Measurements from ENCODE around the gene GALNT13. TPM values are rescaled to one million over a fixed set of nuclear protein-coding genes. Genes with fewer than 3 reads are reported as not detected.

GALNT13 gene
- polyA plus RNA-seq, 2 of the 4 experiments (the other 2 are of a cell fraction) = 12.1 to 15.6 TPM

DNA sequence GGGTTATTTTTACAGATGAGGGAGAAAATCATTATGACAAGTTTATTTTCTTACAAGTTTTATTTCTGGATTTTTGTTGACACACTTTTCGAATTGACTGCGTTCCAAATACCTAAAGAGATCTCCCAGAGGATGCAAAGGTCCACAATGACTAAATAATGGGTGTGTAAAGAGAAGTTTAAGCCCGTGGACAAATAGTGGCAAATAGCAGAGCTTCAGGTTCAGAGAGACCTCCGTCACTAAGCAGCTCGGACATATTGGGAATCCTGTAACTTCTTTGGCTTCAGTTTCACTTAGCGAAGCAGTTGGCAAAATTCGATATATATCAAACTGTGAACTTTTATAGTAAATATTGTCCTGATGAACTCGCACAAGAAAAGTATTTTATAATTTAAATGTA is 556.3 kb downstream of the GALNT13 start:
- Histone ChIP-seq H3K4me3 (no peak overlapping the region), H3K9me3 (no peaks in the 10 kb centered on the region), H3K27ac (no peak overlapping the region), H3K4me2 (no peak overlapping the region), H3K4me1 (no peaks in the 10 kb centered on the region)
- ChIA-PET CTCF (interaction anchor here (1.5 kb wide), 1 partner anchor 26 kb away, joined by 3 read pairs; no protein-coding TSS in a partner anchor), POLR2A (no interaction called here)
- WGBS (ENCODE audit: missing lambda C conversion rate) = 80% methylated on average over 8 of the region's 8 CpGs
- no peak for FAIRE-seq
- TF ChIP-seq ZFP36 (IDR thresholded peaks at IDR 0.05; ENCODE audit: borderline replicate concordance, partially characterized antibody) (no peak), JUNB (IDR thresholded peaks at IDR 0.05) (no peak)
- no peak for ATAC-seq
- DNase-seq (ENCODE audit: low read depth in 1 of 2, low spot score in 1 of 2) = no peak

DNA sequence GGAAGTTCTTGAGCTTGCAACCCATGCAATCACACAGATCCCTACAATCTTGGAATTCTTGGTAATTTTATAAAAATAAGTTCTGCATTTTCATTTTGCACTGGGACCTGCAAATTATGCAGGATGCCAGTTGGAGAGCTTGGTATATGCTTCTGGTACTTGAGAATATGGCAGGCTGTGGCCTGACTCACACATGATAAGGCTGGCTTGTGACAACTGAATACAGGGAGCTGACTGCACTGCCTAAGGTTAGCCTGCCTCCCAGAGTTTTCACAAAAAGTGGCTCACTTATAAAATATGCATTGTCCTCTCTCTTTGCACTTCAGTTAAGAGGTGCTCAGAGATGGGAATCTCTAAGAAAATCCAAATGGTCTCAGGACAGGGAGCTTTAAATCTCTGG is 561.3 kb downstream of the GALNT13 start:
- Histone ChIP-seq H3K4me2 (no peak overlapping the region), H3K4me1 (no peaks in the 10 kb centered on the region), H3K9me3 (no peaks in the 10 kb centered on the region), H3K27ac (no peak overlapping the region), H3K4me3 (no peak overlapping the region)
- no peak for ATAC-seq
- ChIA-PET CTCF (no interaction called here), POLR2A (no interaction called here)
- no peak for FAIRE-seq
- DNase-seq (ENCODE audit: low read depth in 1 of 2, low spot score in 1 of 2) = no peak
- TF ChIP-seq RARB (CRISPR knock-in tag; IDR thresholded peaks at IDR 0.05) (no peak), ZSCAN20 (CRISPR knock-in tag; IDR thresholded peaks at IDR 0.05) (no peak), CHD2 (IDR thresholded peaks at IDR 0.05; ENCODE audit: low read length, partially characterized antibody) (no peak), PHF8 (IDR thresholded peaks at IDR 0.05; ENCODE audit: borderline replicate concordance, low read depth) (no peak), GATA3 (IDR thresholded peaks at IDR 0.05; ENCODE audit: borderline replicate concordance) (no peak), FOSB (CRISPR knock-in tag; IDR thresholded peaks at IDR 0.05) (no peak), EHF (CRISPR knock-in tag; IDR thresholded peaks at IDR 0.05) (no peak), SMC3 (IDR thresholded peaks at IDR 0.05) (no peak), EP300 (IDR thresholded peaks at IDR 0.05) (no peak), NR3C1 (IDR thresholded peaks at IDR 0.05) (no peak), KDM5A (IDR thresholded peaks at IDR 0.05) (no peak), MYC (IDR thresholded peaks at IDR 0.05; ENCODE audit: borderline replicate concordance, low read length) (no peak), HEYL (CRISPR knock-in tag; IDR thresholded peaks at IDR 0.05) (no peak), ZFP36 (IDR thresholded peaks at IDR 0.05; ENCODE audit: borderline replicate concordance, partially characterized antibody) (no peak), EHMT2 (IDR thresholded peaks at IDR 0.05; ENCODE audit: low read depth) (no peak), SREBF2 (IDR thresholded peaks at IDR 0.05) (no peak), RCOR1 (IDR thresholded peaks at IDR 0.05; ENCODE audit: low read depth, low read length) (no peak)
- TF ChIP-seq, protein P1, sequence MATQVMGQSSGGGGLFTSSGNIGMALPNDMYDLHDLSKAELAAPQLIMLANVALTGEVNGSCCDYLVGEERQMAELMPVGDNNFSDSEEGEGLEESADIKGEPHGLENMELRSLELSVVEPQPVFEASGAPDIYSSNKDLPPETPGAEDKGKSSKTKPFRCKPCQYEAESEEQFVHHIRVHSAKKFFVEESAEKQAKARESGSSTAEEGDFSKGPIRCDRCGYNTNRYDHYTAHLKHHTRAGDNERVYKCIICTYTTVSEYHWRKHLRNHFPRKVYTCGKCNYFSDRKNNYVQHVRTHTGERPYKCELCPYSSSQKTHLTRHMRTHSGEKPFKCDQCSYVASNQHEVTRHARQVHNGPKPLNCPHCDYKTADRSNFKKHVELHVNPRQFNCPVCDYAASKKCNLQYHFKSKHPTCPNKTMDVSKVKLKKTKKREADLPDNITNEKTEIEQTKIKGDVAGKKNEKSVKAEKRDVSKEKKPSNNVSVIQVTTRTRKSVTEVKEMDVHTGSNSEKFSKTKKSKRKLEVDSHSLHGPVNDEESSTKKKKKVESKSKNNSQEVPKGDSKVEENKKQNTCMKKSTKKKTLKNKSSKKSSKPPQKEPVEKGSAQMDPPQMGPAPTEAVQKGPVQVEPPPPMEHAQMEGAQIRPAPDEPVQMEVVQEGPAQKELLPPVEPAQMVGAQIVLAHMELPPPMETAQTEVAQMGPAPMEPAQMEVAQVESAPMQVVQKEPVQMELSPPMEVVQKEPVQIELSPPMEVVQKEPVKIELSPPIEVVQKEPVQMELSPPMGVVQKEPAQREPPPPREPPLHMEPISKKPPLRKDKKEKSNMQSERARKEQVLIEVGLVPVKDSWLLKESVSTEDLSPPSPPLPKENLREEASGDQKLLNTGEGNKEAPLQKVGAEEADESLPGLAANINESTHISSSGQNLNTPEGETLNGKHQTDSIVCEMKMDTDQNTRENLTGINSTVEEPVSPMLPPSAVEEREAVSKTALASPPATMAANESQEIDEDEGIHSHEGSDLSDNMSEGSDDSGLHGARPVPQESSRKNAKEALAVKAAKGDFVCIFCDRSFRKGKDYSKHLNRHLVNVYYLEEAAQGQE (IDR thresholded peaks at IDR 0.05) = no peak
- TF ChIP-seq, protein P2, sequence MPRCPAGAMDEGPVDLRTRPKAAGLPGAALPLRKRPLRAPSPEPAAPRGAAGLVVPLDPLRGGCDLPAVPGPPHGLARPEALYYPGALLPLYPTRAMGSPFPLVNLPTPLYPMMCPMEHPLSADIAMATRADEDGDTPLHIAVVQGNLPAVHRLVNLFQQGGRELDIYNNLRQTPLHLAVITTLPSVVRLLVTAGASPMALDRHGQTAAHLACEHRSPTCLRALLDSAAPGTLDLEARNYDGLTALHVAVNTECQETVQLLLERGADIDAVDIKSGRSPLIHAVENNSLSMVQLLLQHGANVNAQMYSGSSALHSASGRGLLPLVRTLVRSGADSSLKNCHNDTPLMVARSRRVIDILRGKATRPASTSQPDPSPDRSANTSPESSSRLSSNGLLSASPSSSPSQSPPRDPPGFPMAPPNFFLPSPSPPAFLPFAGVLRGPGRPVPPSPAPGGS (IDR thresholded peaks at IDR 0.05) = no peak
- TF ChIP-seq, protein P3, sequence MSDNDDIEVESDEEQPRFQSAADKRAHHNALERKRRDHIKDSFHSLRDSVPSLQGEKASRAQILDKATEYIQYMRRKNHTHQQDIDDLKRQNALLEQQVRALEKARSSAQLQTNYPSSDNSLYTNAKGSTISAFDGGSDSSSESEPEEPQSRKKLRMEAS (IDR thresholded peaks at IDR 0.05) = no peak

DNA sequence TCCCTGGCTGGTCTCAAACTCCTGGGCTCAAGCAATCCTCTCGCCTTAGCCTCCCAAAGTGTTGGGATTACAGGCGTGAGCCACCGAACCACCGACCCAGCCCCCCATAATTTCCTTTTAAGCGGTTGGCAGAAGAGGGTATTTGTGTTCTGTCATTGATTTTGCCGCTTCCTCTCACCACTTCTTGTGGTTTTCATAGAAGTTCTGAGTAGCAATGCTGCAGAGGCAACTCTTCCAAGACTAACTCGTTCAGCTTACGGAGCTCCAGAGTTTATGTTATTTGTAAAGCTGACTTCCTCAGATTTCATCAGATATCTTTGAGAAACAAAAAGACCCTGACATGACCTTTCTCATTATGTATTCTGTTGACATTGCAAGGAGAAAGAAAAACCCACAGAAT is 565.4 kb downstream of the GALNT13 start:
- H3K27ac ChIP-seq = no peak overlapping the region
- WGBS (ENCODE audit: missing lambda C conversion rate) = 77% methylated on average over 8 of the region's 8 CpGs
- no peak overlapping the region for H3K4me3 ChIP-seq
- ChIA-PET POLR2A (no interaction called here), CTCF (no interaction called here)
- no peak for ATAC-seq
- FAIRE-seq = no peak
- no peaks in the 10 kb centered on the region for H3K4me1 ChIP-seq
- no peaks in the 10 kb centered on the region for H3K9me3 ChIP-seq
- no peak for TF ChIP-seq HEYL (CRISPR knock-in tag; IDR thresholded peaks at IDR 0.05)
- no peak for TF ChIP-seq KDM5A (IDR thresholded peaks at IDR 0.05)
- no peak for TF ChIP-seq FOXS1 (CRISPR knock-in tag; IDR thresholded peaks at IDR 0.05)
- no peak for TF ChIP-seq SMC3 (IDR thresholded peaks at IDR 0.05)
- TF ChIP-seq, protein P4, sequence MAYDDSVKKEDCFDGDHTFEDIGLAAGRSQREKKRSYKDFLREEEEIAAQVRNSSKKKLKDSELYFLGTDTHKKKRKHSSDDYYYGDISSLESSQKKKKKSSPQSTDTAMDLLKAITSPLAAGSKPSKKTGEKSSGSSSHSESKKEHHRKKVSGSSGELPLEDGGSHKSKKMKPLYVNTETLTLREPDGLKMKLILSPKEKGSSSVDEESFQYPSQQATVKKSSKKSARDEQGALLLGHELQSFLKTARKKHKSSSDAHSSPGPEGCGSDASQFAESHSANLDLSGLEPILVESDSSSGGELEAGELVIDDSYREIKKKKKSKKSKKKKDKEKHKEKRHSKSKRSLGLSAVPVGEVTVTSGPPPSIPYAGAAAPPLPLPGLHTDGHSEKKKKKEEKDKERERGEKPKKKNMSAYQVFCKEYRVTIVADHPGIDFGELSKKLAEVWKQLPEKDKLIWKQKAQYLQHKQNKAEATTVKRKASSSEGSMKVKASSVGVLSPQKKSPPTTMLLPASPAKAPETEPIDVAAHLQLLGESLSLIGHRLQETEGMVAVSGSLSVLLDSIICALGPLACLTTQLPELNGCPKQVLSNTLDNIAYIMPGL (CRISPR knock-in tag; IDR thresholded peaks at IDR 0.05; ENCODE audit: borderline replicate concordance) = no peak
- TF ChIP-seq ESRRA (IDR thresholded peaks at IDR 0.05; ENCODE audit: borderline replicate concordance, low read length) = no peak
- no peak for TF ChIP-seq NPAS2 (CRISPR knock-in tag; IDR thresholded peaks at IDR 0.05; ENCODE audit: borderline replicate concordance)
- no peak for TF ChIP-seq RNF2 (IDR thresholded peaks at IDR 0.05; ENCODE audit: borderline replicate concordance, low read depth)
- no peak for TF ChIP-seq HOXA7 (CRISPR knock-in tag; IDR thresholded peaks at IDR 0.05)
- no peak for TF ChIP-seq CHD2 (IDR thresholded peaks at IDR 0.05; ENCODE audit: low read length, partially characterized antibody)
- no peak for TF ChIP-seq NR3C1 (IDR thresholded peaks at IDR 0.05)
- TF ChIP-seq POLR2A (IDR thresholded peaks at IDR 0.05; ENCODE audit: low read length) = no peak
- TF ChIP-seq PHF8 (IDR thresholded peaks at IDR 0.05; ENCODE audit: borderline replicate concordance, low read depth) = no peak
- H3K4me2 ChIP-seq = no peak overlapping the region
- DNase-seq (ENCODE audit: low read depth in 1 of 2, low spot score in 1 of 2) = no peak
